Measurements from ENCODE around the gene FHL5.
"Not testable (repeated sequence)": the region's sequence is repeated elsewhere in the genome, so short reads cannot be mapped to it uniquely, and the experiment has no call there.

Gene FHL5, protein sequence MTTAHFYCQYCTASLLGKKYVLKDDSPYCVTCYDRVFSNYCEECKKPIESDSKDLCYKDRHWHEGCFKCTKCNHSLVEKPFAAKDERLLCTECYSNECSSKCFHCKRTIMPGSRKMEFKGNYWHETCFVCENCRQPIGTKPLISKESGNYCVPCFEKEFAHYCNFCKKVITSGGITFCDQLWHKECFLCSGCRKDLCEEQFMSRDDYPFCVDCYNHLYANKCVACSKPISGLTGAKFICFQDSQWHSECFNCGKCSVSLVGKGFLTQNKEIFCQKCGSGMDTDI

GRCh38 chr6:96562886-96563285, at the start of gene FHL5:
TSS of gene FHL5 (plus strand) at chr6:96563128. CDS start at chr6:96603614, 40,486 bp downstream.
- no peak for DNase-seq

- DNase-seq = no peak
These were observed 42.5 kb upstream of the FHL5 start for GRCh38 chr6:96520171-96521115.

DNA sequence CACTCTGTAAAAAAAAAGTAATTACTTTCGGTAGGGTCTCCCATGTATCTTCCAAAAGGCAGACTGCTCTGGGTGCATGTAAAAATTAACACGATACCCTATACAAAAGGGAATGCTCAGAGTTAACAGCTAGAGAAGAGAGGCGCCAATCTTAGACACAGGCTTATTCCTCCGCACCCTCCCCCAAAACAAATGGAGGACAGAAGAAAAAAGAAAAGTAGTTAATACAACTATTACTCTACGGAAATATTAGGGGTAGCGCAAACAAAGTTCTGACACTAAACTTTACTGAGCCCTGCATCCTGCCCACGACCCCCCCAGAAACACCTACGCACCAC, 41.7 kb upstream of the FHL5 start:
- DNase-seq = no peak

DNA sequence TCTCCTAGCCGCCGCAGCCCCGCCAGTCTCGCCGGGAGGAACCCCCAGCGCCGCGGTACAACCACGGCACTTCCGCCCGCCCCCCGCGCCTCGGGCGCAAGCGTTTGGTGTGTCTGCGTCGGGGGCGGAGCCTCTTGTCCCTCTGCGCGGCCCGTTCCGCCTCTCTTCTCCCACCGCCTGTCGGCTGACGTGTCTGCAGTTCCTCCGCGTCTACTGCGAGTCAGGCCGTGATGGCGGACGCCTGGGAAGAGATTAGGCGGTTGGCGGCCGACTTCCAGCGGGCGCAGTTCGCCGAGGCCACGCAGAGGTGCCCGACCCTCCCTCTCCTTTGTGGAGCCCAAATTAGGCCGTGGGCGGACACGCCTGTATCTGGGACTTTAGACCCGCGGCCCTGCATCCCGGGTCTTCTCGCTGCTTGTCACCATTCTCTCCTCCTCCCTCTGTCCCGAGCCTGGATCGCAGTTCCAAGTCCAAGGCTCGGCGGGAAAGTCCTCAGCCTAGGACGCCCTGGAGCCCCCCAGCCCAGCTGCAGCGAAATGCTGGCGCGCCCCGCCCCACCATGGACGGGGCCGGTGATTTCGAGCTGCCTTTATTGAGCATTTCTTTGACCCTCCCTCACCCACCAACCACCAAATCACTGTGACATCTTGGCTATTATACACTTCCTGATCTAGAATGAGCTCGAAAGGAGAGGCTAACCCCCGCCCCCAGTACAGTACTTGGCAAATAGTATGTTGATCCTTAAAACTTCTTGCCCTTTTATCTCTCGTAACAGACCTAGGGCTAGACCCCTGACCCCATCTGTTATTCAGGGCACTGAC, 41.1 kb upstream of the FHL5 start, which contains the start of gene UFL1:
TSS of gene UFL1 (plus strand) at position 163 of the 821 bp plus-strand sequence. CDS start at position 231, 68 bp downstream.
- DNase-seq = peak; percentile 92

GRCh38 chr6:96522465-96523009, 40.4 kb upstream of the FHL5 start:
- no peak for DNase-seq

DNA sequence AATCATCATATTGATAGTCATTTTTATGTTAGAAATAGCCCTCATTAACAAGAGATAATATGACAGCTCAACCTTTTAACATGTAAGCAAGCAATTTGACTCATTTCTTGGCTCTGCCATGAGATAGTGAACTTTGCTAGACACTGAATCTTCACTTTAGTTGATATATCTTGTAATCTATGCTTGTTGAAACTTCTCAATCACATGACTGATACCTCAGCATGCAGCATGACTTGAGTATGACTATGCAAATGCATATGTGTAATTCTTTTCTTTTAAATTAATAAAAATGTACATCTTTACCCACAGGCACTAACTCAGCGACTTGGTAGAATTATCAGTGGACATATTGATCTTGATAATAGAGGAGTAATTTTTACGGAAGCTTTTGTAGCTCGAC, 34.7 kb upstream of the FHL5 start:
- no peak for DNase-seq

GRCh38 chr6:96532399-96532798, 30.5 kb upstream of the FHL5 start:
- no peak for DNase-seq

GRCh38 chr6:96537726-96538125, 25.2 kb upstream of the FHL5 start:
- no peak for DNase-seq

- DNase-seq = no peak
These were observed 20.2 kb upstream of the FHL5 start for GRCh38 chr6:96542702-96543101.

- no peak for DNase-seq
These were observed 17.0 kb upstream of the FHL5 start for GRCh38 chr6:96545882-96546281.

DNA sequence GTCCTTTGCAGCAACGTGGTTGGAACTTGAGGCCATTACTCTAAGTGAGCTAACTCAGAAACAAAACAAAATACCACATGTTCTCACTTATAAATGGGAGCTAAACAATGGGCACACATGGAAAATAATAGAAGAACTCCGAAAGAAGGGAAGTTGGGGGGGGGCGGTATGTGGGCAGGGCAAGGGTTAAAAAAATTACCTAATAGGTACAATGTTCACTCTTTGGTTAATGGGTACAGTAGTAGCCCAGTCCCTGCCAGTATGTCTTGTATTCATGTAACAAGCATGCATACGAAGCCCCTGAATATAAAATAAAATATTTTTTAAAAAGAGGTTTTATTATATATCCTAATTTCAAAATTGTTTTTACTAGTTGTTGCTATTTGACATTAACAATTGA, 15.3 kb upstream of the FHL5 start:
- DNase-seq = no peak

DNA sequence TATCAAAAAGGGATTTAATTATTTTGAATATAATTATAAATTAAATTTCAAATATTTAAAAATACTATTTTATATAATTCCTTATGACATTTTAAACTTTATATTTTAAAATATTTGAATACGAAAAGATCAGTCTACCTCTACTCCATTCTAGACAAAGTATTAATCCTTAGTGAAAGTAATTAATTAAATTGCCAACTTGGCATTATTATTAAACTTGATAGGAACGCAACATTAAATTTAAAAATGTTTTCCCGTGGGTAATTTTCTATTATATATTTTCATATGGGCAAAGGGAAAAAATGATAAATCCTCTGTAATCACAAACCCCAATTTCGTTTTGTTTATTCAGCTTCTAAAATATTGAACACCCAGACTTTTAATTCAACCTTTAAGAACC, 8.4 kb upstream of the FHL5 start:
- no peak for DNase-seq

DNA sequence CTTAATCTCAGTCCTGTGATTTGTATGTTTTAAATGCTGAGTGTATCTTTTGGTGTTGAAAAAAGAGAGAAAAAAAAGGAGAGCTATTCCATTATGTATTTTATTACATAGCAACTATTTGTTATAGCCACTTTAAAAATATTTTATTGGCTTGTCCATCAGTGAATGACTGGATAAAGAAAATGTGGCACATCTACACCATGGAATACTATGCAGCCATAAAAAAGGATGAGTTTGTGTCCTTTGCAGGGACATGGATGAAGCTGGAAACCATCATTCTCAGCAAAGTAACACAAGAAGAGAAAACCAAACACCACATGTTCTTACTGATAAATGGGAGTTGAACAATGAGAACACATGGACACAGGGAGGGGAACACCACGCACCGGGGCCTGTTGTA, 3.2 kb upstream of the FHL5 start:
- not testable (repeated sequence) for DNase-seq

GRCh38 chr6:96563853-96564252, 925 bp downstream of the FHL5 start:
- DNase-seq = no peak

DNA sequence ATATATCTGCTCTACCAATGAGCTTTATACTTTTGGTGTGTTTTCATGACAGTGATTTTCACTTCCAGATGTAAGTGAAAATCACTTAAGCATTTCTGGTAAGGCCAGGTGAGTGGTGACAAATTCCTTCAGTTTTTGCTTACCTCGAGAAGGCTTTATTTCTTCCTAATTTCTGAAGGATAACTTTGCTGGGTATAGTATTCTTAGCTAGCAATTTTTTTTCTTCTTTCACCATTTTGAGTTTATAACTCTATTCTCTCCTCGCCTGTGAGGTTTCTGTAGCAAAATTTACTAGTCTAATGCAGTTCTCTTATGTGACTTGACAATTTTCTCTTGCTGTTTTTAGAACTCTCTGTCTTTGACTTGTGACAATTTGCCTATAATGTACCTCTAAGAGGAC, 7.1 kb downstream of the FHL5 start:
- DNase-seq = no peak

DNA sequence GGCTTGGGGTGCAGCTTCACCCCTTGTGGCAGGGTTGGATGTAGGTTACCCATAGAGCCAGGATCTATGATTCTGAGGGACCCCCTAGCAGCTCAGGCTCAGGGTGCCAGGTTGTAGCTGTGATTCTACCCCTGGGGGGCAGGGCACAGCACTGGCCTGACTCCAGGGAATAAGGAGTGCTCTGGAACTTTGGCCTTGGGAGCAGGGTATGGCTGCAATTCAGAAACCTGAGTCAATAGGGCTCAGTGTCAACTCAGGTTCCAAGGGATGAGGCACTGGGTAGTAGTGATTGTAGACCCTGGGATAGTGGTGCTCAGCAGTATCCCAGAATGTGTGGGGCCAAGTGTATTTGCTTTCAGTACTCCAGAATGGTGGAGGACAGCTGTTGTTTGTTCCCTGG, 8.6 kb downstream of the FHL5 start:
- no peak for DNase-seq

- no peak for DNase-seq
These were observed 12.4 kb downstream of the FHL5 start for GRCh38 chr6:96575359-96575758.

DNA sequence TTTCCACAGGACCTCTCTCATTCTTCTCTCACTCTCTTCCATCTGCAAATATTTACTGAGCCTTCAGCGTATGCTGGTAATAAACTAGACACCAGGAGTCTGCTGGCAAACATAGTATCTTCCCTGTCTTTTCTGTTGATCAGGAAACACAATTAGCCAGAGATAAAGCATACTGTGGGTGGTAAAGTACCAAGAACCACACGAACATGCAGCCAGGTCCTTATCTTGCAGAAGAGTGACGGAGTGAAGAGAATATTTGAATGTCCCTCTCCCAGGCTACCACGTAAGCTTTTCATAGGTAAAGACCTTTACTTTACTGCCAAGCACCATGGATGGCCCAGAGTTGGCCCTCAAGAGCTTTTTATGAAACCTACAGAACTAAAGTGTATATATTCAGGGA, 13.3 kb downstream of the FHL5 start:
- no peak for DNase-seq

- no peak for DNase-seq
These were observed 19.1 kb downstream of the FHL5 start for GRCh38 chr6:96582021-96582420.

- DNase-seq = no peak
These were observed 19.5 kb downstream of the FHL5 start for GRCh38 chr6:96582436-96582835.

DNA sequence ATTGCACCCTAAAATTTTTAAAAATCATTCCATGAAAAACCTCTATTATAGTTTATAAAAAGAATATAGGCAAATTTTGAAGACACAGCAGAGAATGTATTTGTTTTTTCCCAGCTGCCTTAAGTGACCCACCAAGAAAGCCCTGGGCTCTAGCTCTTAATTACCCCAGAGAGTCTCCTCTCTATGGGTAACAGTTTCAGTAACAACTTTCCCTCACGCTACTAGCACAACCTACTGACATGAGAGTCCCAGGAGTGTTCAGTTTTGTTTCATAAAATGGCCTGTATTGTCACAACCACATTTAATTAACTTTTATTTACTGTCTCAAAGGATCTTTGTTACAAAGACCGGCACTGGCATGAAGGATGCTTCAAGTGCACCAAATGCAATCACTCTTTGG, 41.5 kb downstream of the FHL5 start:
- DNase-seq = no peak

DNA sequence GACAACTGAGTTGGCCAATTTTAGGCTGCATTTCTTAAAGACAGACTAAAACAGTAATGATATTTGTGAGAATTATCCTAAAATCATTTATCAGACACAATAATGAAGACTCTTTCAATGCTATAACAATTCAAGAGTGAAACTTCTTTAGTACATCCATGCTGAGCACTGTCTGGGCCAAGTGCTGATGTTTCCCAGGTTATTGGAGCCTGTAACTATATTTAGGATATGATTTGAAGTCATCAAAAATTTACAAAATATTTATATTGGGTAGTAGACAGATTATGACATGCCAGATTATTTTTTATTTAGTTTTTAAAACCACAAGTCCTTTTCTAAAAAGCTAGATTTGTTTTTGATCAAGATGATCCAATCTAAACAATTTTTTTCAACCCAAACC, 45.1 kb downstream of the FHL5 start:
- no peak for DNase-seq

DNA sequence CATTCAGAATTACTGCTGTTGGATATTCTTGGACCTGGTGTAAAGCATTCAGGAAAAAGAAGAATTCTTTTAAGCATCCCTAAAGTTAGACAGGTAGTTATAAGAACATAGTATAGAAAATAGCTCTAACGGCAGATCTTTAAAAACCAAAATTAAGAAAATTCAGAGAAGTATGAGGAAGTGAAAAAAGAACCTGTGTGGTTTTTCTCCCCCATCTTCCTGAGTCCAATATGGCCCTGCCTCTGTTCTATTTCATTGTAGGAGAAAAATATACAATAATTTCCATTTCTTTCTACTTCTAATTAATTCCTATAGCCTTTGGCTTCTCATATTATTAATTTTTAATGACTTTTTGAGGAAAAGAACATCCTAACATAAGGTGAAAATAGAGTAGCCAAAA, 47.1 kb downstream of the FHL5 start:
- DNase-seq = no peak
